Epithelial cell of esophagus (primary cell): ENCODE measurements around the gene SOX5.
"Not testable (repeated sequence)": the region's sequence is repeated elsewhere in the genome, so short reads cannot be mapped to it uniquely, and the experiment has no call there.

Source experiments
- DNase-seq: peaks from one replicate; pipeline ENCODE4 v3.0.0; 2010; ENCODE audit warnings: low read depth
- H3K4me3 ChIP-seq: 2 replicates; pipeline ENCODE4 v1.5.1; 2011; ENCODE audit warnings: mild to moderate bottlenecking, low read length, control low read depth
- CTCF ChIP-seq: IDR thresholded peaks from 2 replicates; pipeline ENCODE4 v1.5.1; 2011; ENCODE audit warnings: low read depth, mild to moderate bottlenecking, low read length, control low read depth, inconsistent platforms; ENCODE audit not compliant: insufficient read depth; ENCODE audit errors: missing control alignments

Gene SOX5

GRCh38 chr12:23528316-23528715 lies 421.2 kb downstream of the SOX5 start:
- peak; percentile 44 for TF ChIP-seq CTCF
- H3K4me3 ChIP-seq: no peak overlapping the region
- peak; percentile 41 for DNase-seq

GRCh38 chr12:23525450-23526072 lies 423.9 kb downstream of the SOX5 start:
- no peak for TF ChIP-seq CTCF
- DNase-seq: peak; percentile 92
- H3K4me3 ChIP-seq: no peak overlapping the region

GRCh38 chr12:23523339-23523738 lies 426.1 kb downstream of the SOX5 start:
- no peak for TF ChIP-seq CTCF
- peak; percentile 9 for DNase-seq
- H3K4me3 ChIP-seq: no peak overlapping the region

GRCh38 chr12:23519444-23519843 lies 430.0 kb downstream of the SOX5 start:
- not testable (repeated sequence) for DNase-seq, H3K4me3 ChIP-seq

GRCh38 chr12:23515785-23516184 lies 433.7 kb downstream of the SOX5 start:
- H3K4me3 ChIP-seq, DNase-seq: not testable (repeated sequence)

GRCh38 chr12:23510484-23510883 lies 439.0 kb downstream of the SOX5 start:
- H3K4me3 ChIP-seq: no peak overlapping the region
- no peak for TF ChIP-seq CTCF
- DNase-seq: no peak

- DNase-seq, H3K4me3 ChIP-seq: not testable (repeated sequence)
Observed at GRCh38 chr12:23509832-23510231, 439.6 kb downstream of the SOX5 start.

GRCh38 chr12:23507785-23508184 lies 441.7 kb downstream of the SOX5 start:
- not testable (repeated sequence) for H3K4me3 ChIP-seq
- peak; percentile 51 for DNase-seq

- not testable (repeated sequence) for H3K4me3 ChIP-seq, DNase-seq
Observed at GRCh38 chr12:23505736-23506135, 443.7 kb downstream of the SOX5 start.
